Astrocyte (in vitro differentiated cells and primary cell): ENCODE measurements around the gene OR14I1. TPM values are rescaled to one million over a fixed set of nuclear protein-coding genes. Genes with fewer than 3 reads are reported as not detected.

Experiments used
- DNase-seq: peaks from one replicate; pipeline ENCODE4 v3.0.0-alpha.2; 2010; ENCODE audit warnings: low read depth
- FAIRE-seq: peaks from 2 replicates; lab custom pipeline; 2011; peaks lifted over from hg19 to GRCh38; lab: Jason Lieb, UNC
- H2AFZ ChIP-seq: 2 replicates; pipeline ENCODE4 v1.6.0; 2012; ENCODE audit warnings: low read depth, low read length, inconsistent platforms
- H3K27ac ChIP-seq: 2 replicates; pipeline ENCODE4 v1.5.1; 2011; ENCODE audit warnings: low read depth, low read length, inconsistent platforms
- H3K27me3 ChIP-seq: 2 replicates; pipeline ENCODE4 v1.6.0; 2011; ENCODE audit warnings: low read length, inconsistent platforms; ENCODE audit not compliant: insufficient read depth
- H3K36me3 ChIP-seq: 2 replicates; pipeline ENCODE4 v1.5.1; 2011; ENCODE audit warnings: low read length, inconsistent platforms; ENCODE audit not compliant: insufficient read depth
- H3K4me1 ChIP-seq: 2 replicates; pipeline ENCODE4 v1.5.1; 2011; ENCODE audit warnings: low read length, inconsistent platforms; ENCODE audit not compliant: insufficient read depth
- H3K4me2 ChIP-seq: 2 replicates; pipeline ENCODE4 v1.6.0; 2012; ENCODE audit warnings: low read length, inconsistent platforms
- H3K4me3 ChIP-seq: 2 replicates; pipeline ENCODE4 v1.5.1; 2011; ENCODE audit warnings: low read depth, mild to moderate bottlenecking, low read length, inconsistent platforms; ENCODE audit not compliant: insufficient read depth
- H3K79me2 ChIP-seq: 2 replicates; pipeline ENCODE4 v1.6.0; 2012; ENCODE audit warnings: mild to moderate bottlenecking, low read length, inconsistent platforms; ENCODE audit not compliant: insufficient read depth
- H3K9ac ChIP-seq: 2 replicates; pipeline ENCODE4 v1.6.0; 2012; ENCODE audit warnings: mild to moderate bottlenecking, low read length, inconsistent platforms
- H3K9me3 ChIP-seq: 2 replicates; pipeline ENCODE4 v1.5.1; 2012; ENCODE audit warnings: low read depth, mild to moderate bottlenecking, low read length, inconsistent platforms; ENCODE audit not compliant: insufficient read depth
- H4K20me1 ChIP-seq: 2 replicates; pipeline ENCODE4 v1.6.0; 2012; ENCODE audit warnings: low read length, inconsistent platforms; ENCODE audit not compliant: insufficient read depth
- H3K27ac Mint-ChIP-seq: one replicate; pipeline ENCODE4 v1.8.0; 2021; ENCODE audit warnings: mild to moderate bottlenecking, mixed read lengths; ENCODE audit not compliant: unreplicated experiment
- H3K27me3 Mint-ChIP-seq: one replicate; pipeline ENCODE4 v1.8.0; 2021; ENCODE audit warnings: low read depth, mixed read lengths; ENCODE audit not compliant: unreplicated experiment
- H3K36me3 Mint-ChIP-seq: one replicate; pipeline ENCODE4 v1.8.0; 2021; ENCODE audit warnings: low read depth, mixed read lengths; ENCODE audit not compliant: unreplicated experiment
- H3K4me1 Mint-ChIP-seq: one replicate; pipeline ENCODE4 v1.8.0; 2021; ENCODE audit warnings: low read depth, mixed read lengths; ENCODE audit not compliant: unreplicated experiment
- H3K4me3 Mint-ChIP-seq: one replicate; pipeline ENCODE4 v1.8.0; 2021; ENCODE audit warnings: mild to moderate bottlenecking, moderate library complexity, mixed read lengths; ENCODE audit not compliant: unreplicated experiment
- H3K9me3 Mint-ChIP-seq: one replicate; pipeline ENCODE4 v1.8.0; 2021; ENCODE audit warnings: mild to moderate bottlenecking, mixed read lengths; ENCODE audit not compliant: unreplicated experiment
- EZH2 ChIP-seq: IDR thresholded peaks from 2 replicates; pipeline ENCODE4 v1.6.1; 2012; ENCODE audit warnings: mild to moderate bottlenecking, low read length, inconsistent platforms; ENCODE audit not compliant: insufficient read depth
- total RNA-seq: library from RNA; stranded (reverse); gene quantifications from 2 replicates; pipeline ENCODE4 v1.2.1, GENCODE V29; 2021
- TF ChIP-seq, protein P1 (sequence below): IDR thresholded peaks from 2 replicates; pipeline ENCODE4 v1.5.1; 2011; ENCODE audit warnings: low read depth, mild to moderate bottlenecking, inconsistent platforms, low read length, moderate library complexity; ENCODE audit not compliant: insufficient read depth

Gene OR14I1
- total RNA-seq, 1 donor from 2014 or later = not detected

DNA sequence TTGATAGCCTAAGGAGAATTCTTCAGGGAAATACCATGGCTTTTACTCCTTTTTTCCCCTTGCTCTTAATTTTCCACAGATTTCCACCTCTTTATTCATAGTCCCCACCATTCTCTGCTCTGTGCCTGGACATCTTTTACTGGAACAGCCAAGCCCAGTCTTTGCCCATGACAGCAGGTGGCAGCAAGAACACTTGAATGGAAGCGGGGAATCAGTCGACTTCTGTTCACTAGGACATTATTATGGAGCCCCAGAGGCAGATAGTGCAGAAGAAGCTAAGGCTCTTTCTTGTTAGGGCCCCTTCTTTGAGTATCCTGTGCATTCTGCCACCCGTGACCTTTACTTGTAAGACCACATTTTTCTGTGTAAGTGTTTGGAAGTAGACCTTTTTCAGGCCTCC, 6.3 kb downstream of the OR14I1 start:
- Histone ChIP-seq H3K27me3 (no peaks in the 10 kb centered on the region), H3K79me2 (no peaks in the 10 kb centered on the region), H3K9me3 (peaks cover 4% of the 10 kb centered on the region), H3K27ac (no peak overlapping the region), H3K4me2 (no peak overlapping the region), H3K4me1 (no peaks in the 10 kb centered on the region), H3K4me3 (no peak overlapping the region), H2AFZ (no peak overlapping the region), H4K20me1 (no peaks in the 10 kb centered on the region), H3K36me3 (no peaks in the 10 kb centered on the region), H3K9ac (no peak overlapping the region)
- no peak for TF ChIP-seq EZH2
- TF ChIP-seq, protein P1, sequence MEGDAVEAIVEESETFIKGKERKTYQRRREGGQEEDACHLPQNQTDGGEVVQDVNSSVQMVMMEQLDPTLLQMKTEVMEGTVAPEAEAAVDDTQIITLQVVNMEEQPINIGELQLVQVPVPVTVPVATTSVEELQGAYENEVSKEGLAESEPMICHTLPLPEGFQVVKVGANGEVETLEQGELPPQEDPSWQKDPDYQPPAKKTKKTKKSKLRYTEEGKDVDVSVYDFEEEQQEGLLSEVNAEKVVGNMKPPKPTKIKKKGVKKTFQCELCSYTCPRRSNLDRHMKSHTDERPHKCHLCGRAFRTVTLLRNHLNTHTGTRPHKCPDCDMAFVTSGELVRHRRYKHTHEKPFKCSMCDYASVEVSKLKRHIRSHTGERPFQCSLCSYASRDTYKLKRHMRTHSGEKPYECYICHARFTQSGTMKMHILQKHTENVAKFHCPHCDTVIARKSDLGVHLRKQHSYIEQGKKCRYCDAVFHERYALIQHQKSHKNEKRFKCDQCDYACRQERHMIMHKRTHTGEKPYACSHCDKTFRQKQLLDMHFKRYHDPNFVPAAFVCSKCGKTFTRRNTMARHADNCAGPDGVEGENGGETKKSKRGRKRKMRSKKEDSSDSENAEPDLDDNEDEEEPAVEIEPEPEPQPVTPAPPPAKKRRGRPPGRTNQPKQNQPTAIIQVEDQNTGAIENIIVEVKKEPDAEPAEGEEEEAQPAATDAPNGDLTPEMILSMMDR = no peak
- Mint-ChIP-seq H3K4me3 (no peak overlapping the region), H3K4me1 (no peaks in the 10 kb centered on the region), H3K9me3 (peaks cover 21% of the 10 kb centered on the region), H3K27ac (no peak overlapping the region), H3K27me3 (no peaks in the 10 kb centered on the region), H3K36me3 (no peaks in the 10 kb centered on the region)
- no peak for DNase-seq
- no peak for FAIRE-seq

DNA sequence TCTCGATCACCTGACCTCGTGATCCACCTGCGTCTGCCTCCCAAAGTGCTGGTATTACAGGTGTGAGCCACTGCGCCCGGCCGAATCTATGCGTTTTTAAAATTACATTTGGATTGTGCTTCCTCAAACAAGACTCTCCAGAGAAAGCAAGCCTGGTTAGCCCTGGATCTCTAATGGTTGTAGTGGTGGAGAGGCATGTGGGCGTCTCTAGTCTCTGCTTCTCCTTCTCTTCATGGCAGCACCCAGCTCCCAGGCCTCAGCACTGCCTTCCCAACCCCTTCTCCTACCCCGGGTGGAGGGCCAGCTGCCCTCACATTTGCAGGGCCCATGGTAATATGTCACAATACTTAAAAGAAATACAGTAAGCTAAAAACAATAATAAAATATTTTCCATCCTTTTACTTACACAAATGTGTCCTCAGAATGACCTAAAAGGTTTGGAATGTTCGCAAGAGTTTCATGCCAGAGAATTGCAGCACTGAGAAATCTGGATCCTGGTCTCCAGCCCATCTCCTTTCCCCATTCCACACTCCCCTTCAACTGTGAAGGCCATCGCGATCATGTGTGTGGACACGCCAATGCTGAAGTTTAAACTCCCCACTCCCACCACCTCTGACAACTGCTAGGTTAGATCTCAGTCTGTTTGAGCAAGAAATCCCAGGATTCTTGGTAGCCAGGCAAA, 7.0 kb downstream of the OR14I1 start:
- DNase-seq = no peak
- FAIRE-seq = no peak
- H3K9me3 Mint-ChIP-seq = peaks cover 27% of the 10 kb centered on the region

More for the DNA sequence above, 7.0 kb downstream of the OR14I1 start:
- Mint-ChIP-seq H3K27ac (no peak overlapping the region), H3K36me3 (no peaks in the 10 kb centered on the region), H3K4me3 (no peak overlapping the region), H3K27me3 (no peaks in the 10 kb centered on the region), H3K4me1 (no peaks in the 10 kb centered on the region)
- TF ChIP-seq, protein P1 = no peak
- no peak for TF ChIP-seq EZH2
- H4K20me1 ChIP-seq = no peaks in the 10 kb centered on the region
- no peaks in the 10 kb centered on the region for H3K79me2 ChIP-seq
- H2AFZ ChIP-seq = no peak overlapping the region
- H3K4me1 ChIP-seq = no peaks in the 10 kb centered on the region
- H3K9ac ChIP-seq = no peak overlapping the region
- H3K27me3 ChIP-seq = no peaks in the 10 kb centered on the region
- H3K27ac ChIP-seq = no peak overlapping the region
- no peak overlapping the region for H3K4me3 ChIP-seq
- H3K4me2 ChIP-seq = no peak overlapping the region
- H3K9me3 ChIP-seq = peaks cover 6% of the 10 kb centered on the region
- no peaks in the 10 kb centered on the region for H3K36me3 ChIP-seq
